Endothelial cell (in vitro differentiated cells): ENCODE data around the gene ANKS1A. TPM values are rescaled to one million over a fixed set of nuclear protein-coding genes. Genes with fewer than 3 reads are reported as not detected.

ENCODE experiments used
- DNase-seq: peaks from one replicate; pipeline ENCODE4 v3.0.0; 2021; ENCODE audit warnings: low spot score
- H3K27ac Mint-ChIP-seq: one replicate; pipeline ENCODE4 v1.8.0; 2021; ENCODE audit warnings: mixed read lengths, inconsistent platforms; ENCODE audit not compliant: unreplicated experiment
- H3K27me3 Mint-ChIP-seq: one replicate; pipeline ENCODE4 v1.8.0; 2021; ENCODE audit warnings: mild to moderate bottlenecking, moderate library complexity, mixed read lengths, inconsistent platforms; ENCODE audit not compliant: unreplicated experiment
- H3K36me3 Mint-ChIP-seq: one replicate; pipeline ENCODE4 v1.8.0; 2021; ENCODE audit warnings: mild to moderate bottlenecking, low read depth, mixed read lengths, inconsistent platforms; ENCODE audit not compliant: unreplicated experiment
- H3K4me1 Mint-ChIP-seq: one replicate; pipeline ENCODE4 v1.8.0; 2021; ENCODE audit warnings: mild to moderate bottlenecking, mixed read lengths, inconsistent platforms; ENCODE audit not compliant: unreplicated experiment
- H3K4me3 Mint-ChIP-seq: one replicate; pipeline ENCODE4 v1.8.0; 2021; ENCODE audit warnings: mild to moderate bottlenecking, mixed read lengths, inconsistent platforms; ENCODE audit not compliant: unreplicated experiment
- H3K9me3 Mint-ChIP-seq: one replicate; pipeline ENCODE4 v1.8.0; 2021; ENCODE audit warnings: mixed read lengths, inconsistent platforms; ENCODE audit not compliant: unreplicated experiment
- CTCF ChIP-seq: fragments of 200-600 bp; sonication (generic); IDR thresholded peaks from one replicate; pipeline ENCODE4 v1.5.0; 2021; ENCODE audit warnings: antibody characterized with exemption; ENCODE audit not compliant: unreplicated experiment
- total RNA-seq: library from RNA; stranded (reverse); fragmentation: NEBNext Ultra II Directional; extraction: Animal tissue kit (Norgen Biotek cat#: 25700); gene quantifications from one replicate; pipeline ENCODE4 v1.2.1, GENCODE V29; 2021; ENCODE audit not compliant: unreplicated experiment

Gene ANKS1A
- total RNA-seq, 1 donor from 2014 or later: 20.1 TPM

- Mint-ChIP-seq H3K27ac (no peak overlapping the region), H3K4me1 (peaks cover 12% of the 10 kb centered on the region), H3K27me3 (peaks cover 4% of the 10 kb centered on the region), H3K36me3 (peaks cover 8% of the 10 kb centered on the region), H3K9me3 (no peaks in the 10 kb centered on the region), H3K4me3 (no peak overlapping the region)
- no peak for TF ChIP-seq CTCF
- no peak for DNase-seq
These were observed 174.7 kb downstream of the ANKS1A start for GRCh38 chr6:35063701-35064280.

DNA sequence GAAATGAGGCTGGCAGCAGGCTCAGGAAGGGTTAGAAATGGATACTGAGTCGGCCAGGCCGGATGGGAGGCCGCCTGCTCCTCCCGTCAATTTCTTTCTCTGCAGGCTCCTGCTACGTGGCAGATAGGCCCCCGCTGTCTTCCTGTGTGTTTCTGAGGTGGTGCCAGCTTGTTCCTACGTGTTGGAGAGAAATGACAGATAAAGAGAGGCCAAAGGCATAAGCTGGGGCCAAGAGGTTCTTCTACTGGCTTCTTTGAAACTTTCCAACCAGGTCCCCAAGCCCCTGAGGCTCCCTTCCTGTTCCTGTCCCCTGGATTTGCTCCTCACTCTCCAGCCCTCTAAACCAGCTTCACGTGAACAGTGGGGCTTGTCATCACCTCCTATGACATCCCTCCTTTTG lies 175.2 kb downstream of the ANKS1A start:
- TF ChIP-seq CTCF: no peak
- no peak for DNase-seq
- Mint-ChIP-seq H3K4me1 (peaks cover 10% of the 10 kb centered on the region), H3K27me3 (peaks cover 4% of the 10 kb centered on the region), H3K27ac (no peak overlapping the region), H3K4me3 (no peak overlapping the region), H3K36me3 (peaks cover 8% of the 10 kb centered on the region), H3K9me3 (no peaks in the 10 kb centered on the region)

DNA sequence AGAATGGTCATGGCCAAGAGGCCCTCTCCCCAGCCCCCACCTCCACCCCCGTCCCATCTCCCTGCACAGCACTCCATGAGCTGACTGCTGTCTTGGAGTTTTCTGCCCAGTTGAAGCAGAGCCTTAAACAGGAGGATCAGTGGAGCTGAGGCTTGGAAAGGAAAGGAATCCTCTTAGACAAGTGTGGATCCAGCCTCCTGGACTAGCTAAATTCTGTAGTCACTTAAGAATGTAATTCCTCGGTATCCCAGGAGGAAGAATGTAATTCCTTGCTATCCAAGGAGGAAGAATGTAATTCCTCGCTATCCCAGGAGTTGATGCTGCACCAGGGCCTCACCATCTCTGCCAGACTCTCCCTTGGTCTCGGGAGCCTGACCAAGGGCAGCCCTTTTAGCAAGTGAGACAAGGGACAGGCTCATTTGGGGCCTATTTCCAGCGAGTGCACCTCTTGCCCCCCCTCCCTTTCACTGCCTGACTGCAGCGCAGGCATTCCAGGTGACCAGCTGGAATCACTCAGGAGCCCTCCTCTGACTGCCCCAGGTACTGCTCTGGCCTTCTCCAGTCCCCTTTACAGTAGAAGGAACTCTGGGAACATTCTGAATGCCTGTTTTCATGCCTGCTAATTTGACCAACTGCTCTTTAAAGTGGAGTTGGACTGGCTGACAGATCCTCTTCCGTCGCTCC lies 175.8 kb downstream of the ANKS1A start:
- no peak for DNase-seq
- Mint-ChIP-seq H3K4me1 (peaks cover 10% of the 10 kb centered on the region), H3K9me3 (no peaks in the 10 kb centered on the region), H3K4me3 (no peak overlapping the region), H3K27ac (no peak overlapping the region), H3K27me3 (peaks cover 4% of the 10 kb centered on the region), H3K36me3 (peaks cover 8% of the 10 kb centered on the region)
- no peak for TF ChIP-seq CTCF

GRCh38 chr6:35065441-35065800 lies 176.4 kb downstream of the ANKS1A start:
- H3K4me1 Mint-ChIP-seq: peaks cover 10% of the 10 kb centered on the region
- H3K36me3 Mint-ChIP-seq: peaks cover 8% of the 10 kb centered on the region
- H3K27ac Mint-ChIP-seq: no peak overlapping the region
- peaks cover 4% of the 10 kb centered on the region for H3K27me3 Mint-ChIP-seq
- no peak overlapping the region for H3K4me3 Mint-ChIP-seq
- no peak for TF ChIP-seq CTCF
- DNase-seq: no peak
- H3K9me3 Mint-ChIP-seq: no peaks in the 10 kb centered on the region

DNA sequence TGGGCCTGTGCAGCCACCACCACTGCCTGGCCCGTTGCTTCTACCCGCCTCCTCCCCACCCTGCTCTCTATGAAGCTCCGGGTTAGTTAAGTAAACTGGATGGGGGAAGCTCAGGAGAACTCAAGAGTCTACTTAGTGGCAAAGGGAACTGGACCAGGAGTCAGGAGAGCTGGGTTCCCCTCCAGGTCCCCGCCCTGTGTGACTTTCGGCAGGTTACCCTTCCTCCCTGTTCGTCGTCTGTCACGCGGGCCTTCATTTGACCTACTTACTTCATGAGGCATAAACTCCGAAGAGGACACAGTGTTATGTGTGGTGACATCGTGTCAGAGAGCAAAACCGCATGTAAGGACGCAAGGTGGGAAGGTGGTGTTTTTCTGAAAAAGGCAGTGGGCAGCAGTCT lies 176.8 kb downstream of the ANKS1A start:
- no peak for DNase-seq
- Mint-ChIP-seq H3K27ac (no peak overlapping the region), H3K36me3 (peaks cover 8% of the 10 kb centered on the region), H3K4me3 (no peak overlapping the region), H3K9me3 (no peaks in the 10 kb centered on the region), H3K27me3 (peaks cover 4% of the 10 kb centered on the region), H3K4me1 (peaks cover 10% of the 10 kb centered on the region)
- TF ChIP-seq CTCF: no peak
